COLO668 (cell line): ENCODE measurements around the gene CACNA2D3.

Experiments used
- DNase-seq: peaks from one replicate; lab custom pipeline; 2025; ENCODE audit not compliant: unreplicated experiment; lab: John Stamatoyannopoulos, UW

Gene CACNA2D3

DNA sequence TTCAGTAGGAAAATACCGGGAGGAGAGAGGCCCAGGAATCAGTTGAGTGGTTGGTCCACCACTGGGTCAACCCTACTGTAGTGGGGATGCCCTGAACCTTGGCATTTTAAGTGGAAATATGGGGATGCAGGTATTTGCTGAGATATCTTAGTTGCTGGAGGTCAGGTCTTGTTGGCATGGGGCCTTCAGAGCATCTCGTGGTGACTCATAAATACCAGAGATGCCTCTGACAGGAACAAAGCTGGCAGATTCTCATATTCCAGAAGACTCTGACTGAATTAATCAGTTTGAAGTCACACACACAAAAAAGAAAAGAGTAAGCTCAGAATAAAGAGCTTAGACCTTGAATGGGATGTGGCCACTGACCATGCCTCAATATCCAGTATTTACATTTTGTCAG is 91.6 kb downstream of the CACNA2D3 start:
- DNase-seq = no peak

- no peak for DNase-seq
These were observed 92.5 kb downstream of the CACNA2D3 start for GRCh38 chr3:54214845-54215244.

- no peak for DNase-seq
These were observed 93.2 kb downstream of the CACNA2D3 start for GRCh38 chr3:54215521-54215920.

- DNase-seq = no peak
These were observed 95.5 kb downstream of the CACNA2D3 start for GRCh38 chr3:54217828-54218227.

DNA sequence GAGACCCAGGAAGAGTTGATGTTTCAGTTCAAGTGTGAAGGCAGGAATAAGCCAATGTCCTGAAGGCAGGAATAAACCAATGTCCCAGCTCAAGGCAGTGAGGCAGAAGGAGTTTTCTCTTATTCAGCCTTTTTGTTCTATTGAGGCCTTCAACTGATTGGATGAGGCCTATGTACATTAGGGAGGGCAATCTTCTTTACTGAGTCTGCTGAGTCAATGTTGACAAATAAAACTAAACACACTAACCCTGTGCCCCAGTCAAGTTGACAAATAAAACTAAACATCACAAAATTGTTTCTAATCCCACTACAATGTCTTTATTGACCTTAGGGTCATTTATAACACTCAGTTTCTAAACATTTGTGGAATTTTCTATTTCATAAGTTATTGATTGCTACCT is 100.0 kb downstream of the CACNA2D3 start:
- DNase-seq = no peak

DNA sequence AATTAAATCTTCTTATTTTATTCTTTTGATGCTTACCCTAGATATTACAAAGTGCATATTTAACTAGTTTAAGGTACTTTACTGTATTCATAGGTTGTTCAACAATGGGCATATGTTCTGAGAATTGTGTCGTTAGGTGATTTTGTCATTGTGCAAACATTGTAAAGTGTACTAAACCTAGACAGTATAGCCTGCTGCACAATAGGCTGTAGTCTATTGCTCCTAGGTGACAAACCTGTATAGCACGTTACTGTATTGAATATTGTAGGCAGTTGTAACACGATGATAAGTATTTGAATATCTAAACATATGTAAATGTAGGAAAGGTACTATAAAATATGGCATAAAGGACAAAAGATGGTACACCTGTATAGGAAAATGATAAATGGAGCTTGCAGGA is 100.7 kb downstream of the CACNA2D3 start:
- no peak for DNase-seq

DNA sequence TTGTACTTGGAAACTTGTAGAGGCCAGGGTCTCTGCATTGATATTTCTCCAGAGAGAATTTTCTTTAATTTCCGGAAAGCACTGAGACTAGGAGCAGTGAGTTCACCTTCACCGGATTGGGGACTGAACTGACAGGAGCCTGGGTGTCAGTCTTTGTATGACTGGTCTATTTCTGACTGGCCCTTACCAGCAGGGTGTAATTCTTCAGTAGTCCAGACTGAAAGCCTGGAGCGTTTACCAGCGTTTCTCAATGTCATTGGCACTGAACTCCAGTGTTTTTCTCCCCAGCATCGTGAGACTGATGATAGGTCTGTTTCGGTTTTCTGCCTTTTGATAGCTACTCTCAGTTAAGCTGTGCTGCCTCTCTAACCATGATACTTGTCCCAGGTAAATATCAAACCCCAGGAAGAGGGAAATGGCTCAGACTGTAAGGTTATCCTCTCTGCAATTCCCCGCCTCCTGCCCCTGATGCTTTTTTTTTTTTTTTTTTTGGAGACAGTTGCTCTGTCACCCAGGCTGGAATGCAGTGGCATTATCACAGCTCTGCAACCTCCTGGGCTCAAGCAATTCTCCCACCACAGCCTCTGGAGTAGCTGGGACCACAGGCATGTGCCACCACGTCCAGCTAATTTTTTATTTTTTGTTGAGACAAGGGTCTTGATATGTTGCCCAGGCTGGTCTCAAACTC is 103.6 kb downstream of the CACNA2D3 start:
- no peak for DNase-seq

DNA sequence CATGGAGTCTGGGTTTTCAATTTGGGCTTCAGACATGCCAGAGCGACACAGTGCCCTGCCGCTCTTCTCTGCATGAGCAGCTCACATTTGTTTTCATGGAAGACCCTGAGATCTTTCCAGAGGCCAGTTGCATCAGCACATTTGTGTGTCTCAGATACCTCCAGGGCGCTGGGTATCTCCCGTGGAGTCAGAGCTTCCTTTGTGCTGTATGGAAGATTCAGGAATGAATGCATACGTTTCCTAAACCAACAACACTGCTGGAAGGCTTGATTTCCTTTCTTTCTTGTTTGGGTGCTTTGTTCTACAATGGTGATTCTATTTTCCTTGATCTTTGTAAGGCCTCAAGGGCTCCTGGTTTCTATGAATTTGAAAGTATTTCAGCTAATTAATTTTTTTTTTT is 106.5 kb downstream of the CACNA2D3 start:
- DNase-seq = no peak

DNA sequence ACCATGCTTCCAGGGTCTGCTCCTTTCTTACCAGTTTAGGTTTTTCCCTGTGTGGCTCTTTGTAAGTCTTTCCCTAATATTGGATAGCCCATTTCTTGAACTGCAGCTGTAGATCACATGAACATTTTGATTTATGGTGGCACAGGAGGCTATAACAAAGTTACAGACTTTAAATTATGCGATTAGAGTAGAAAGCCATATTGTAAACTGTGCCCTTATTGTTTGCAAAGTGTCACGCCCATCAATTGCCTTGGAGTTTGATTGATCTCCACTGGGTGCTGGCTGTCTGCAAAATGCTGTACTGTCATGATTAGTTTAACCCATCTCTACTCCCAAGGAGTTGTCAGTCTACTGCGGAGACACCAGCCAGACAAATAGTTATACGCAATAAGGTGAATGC is 110.3 kb downstream of the CACNA2D3 start:
- no peak for DNase-seq

DNA sequence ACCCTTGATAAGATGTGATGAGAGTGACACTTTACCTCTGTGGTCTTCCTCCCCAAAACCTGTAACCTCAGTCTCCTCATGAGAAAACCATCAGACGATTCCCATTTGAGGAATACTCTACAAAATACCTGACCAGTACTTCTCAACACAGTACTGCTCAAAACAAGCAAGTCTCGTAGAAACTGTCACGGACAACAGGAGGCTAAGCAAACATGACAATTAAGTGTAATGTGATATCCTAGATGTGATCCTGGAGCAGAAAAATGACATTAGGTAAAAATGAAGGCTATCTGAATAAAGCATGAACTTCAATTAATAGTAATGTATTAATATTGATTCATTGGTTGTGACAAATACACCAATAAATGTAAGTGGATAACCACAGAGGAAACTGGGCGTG is 113.6 kb downstream of the CACNA2D3 start:
- no peak for DNase-seq

DNA sequence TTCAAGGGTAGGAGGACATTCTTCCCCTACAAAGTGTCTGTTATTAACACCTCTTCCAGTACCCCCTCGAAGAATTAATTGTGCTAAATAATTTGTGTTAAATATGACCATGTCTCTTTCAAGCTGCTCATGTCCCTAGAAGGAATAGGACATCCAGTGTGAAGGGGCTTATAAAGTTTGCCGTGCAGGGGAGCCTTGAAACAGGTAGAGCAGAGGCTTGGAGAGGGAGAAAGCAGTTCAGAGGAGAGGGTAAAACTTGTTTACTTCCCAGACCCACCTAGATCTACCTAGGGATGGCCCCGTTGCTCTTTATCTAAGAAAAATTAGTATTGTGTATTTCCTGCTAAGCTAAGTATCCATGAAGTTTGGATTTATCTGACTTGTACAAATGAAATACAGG is 114.8 kb downstream of the CACNA2D3 start:
- DNase-seq = no peak

GRCh38 chr3:54237788-54238502 is 115.6 kb downstream of the CACNA2D3 start:
- DNase-seq = no peak

- no peak for DNase-seq
These were observed 118.0 kb downstream of the CACNA2D3 start for GRCh38 chr3:54240309-54240708.

GRCh38 chr3:54243056-54243931 is 120.9 kb downstream of the CACNA2D3 start:
- DNase-seq = peak; percentile 12

DNA sequence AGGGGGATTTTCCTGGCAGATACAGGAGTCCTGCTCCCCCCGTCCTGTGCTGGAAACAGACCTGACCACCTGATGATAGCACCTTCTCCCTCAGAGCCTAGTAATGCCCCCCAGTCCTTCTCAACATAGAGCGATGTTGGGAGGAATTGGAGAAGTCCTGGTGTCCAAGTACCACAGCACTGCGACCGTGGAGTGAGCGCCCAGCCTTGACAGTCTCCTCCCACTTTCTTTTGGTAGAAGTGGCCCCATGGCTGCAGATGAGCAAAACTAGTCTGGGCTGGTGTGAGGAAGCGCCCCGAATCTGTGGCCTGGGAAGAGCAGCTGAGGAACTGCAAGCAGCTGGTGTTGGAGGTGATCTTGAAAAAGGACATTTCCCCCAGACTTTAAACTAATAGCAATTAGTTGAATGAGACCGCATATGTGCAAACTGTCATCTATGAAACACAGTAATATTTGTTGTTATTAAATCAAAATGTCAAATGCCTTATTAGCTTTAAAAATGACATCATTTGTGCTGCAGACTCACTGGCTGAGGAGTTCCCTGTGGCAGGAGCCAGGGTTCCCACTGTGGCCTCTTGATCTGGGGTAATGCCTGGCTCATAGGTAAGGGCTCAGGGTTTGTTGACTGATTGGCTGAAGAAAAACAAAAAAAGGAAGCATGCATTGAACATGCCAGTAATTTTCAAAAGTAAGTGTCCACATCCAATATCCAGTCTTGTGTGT is 121.8 kb downstream of the CACNA2D3 start:
- DNase-seq = no peak

- no peak for DNase-seq
These were observed 129.4 kb downstream of the CACNA2D3 start for GRCh38 chr3:54251705-54252104.

- DNase-seq = no peak
These were observed 134.9 kb downstream of the CACNA2D3 start for GRCh38 chr3:54257125-54257720.

- no peak for DNase-seq
These were observed 137.3 kb downstream of the CACNA2D3 start for GRCh38 chr3:54259636-54260035.

DNA sequence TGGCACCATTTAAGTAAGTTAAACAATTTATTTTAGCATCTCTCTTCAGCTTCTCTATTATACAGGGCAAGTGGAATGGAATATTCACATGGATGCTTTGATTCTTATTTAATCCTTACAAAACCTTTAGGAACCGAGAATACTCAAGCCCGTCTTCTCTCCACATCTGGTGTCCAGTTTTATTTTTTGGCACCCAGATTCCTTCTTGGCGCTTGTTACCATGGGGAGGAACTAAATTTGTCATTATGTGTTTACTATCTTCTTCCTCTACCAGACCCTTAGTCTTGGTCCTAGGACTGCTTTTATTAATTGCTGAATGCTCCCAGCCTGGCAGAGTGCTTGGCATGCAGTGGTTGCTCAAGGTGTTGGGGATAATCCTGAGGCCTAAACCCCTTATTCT is 138.8 kb downstream of the CACNA2D3 start:
- DNase-seq = no peak

DNA sequence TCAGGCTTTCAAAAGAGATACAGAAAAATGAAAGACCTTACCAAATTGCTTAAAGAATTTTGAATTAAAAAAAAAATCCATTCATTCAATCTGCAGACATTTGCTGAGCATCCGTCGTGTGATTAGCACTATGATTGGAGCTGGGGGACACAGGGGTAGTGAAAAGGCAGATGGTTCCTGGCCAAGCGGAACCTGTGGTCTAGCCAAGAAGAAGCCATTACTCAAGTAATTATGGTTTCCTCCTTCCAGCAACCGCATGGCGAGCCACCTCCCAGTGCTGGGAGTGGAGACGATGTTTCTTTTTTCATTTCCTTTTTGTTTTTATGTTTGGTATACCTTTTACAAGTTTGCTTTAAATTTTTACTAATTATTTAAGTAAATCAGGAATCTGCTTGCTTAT is 140.2 kb downstream of the CACNA2D3 start:
- DNase-seq = no peak

- DNase-seq = no peak
These were observed 140.6 kb downstream of the CACNA2D3 start for GRCh38 chr3:54262946-54263345.
